ENCODE measurements around the gene WDR83.

DNA sequence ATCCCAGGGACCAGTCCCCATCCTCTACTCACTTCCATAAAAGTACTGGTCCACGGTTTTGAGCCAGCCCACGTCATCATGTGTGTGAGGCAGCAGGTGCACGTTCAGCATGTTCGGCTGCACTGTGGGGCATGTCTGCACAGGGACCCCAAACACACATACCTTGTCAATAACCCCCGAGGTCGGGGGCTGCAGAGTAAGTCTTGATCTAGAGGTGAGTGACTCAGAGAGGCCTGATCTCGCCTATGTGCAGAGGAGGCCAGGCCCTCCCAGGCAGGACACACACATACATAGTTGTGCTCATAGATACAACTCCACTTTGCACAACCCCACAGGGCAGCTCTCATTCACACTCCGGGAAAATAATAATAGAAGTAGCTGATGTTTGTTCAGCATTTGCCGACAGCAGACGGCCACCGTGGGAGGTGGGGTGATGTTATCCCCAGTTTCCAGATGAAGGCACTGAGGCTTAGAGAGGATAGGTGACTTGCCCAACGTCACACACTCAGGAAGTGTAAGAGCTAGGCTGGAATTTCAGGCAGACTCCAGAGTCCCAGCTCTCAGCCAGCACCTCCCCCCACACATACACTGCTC, 839 bp upstream of the WDR83 start:
- TF ChIP-seq, protein P1, sequence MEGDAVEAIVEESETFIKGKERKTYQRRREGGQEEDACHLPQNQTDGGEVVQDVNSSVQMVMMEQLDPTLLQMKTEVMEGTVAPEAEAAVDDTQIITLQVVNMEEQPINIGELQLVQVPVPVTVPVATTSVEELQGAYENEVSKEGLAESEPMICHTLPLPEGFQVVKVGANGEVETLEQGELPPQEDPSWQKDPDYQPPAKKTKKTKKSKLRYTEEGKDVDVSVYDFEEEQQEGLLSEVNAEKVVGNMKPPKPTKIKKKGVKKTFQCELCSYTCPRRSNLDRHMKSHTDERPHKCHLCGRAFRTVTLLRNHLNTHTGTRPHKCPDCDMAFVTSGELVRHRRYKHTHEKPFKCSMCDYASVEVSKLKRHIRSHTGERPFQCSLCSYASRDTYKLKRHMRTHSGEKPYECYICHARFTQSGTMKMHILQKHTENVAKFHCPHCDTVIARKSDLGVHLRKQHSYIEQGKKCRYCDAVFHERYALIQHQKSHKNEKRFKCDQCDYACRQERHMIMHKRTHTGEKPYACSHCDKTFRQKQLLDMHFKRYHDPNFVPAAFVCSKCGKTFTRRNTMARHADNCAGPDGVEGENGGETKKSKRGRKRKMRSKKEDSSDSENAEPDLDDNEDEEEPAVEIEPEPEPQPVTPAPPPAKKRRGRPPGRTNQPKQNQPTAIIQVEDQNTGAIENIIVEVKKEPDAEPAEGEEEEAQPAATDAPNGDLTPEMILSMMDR (IDR thresholded peaks at IDR 0.05 in 4 of 5, conservative IDR thresholded peaks at IDR 0.05 in 1 of 5): no peak
- no peak for TF ChIP-seq POLR2A (IDR thresholded peaks at IDR 0.05)

All from gastrocnemius medialis (tissue), 4 donors.